A549 (cell line): ENCODE data around the gene PXYLP1. TPM values are rescaled to one million over a fixed set of nuclear protein-coding genes. Genes with fewer than 3 reads are reported as not detected.

ENCODE experiments used
- ATAC-seq, 2 experiments: fragments of 200-7000 bp in 1 of 2; fragments of >200 bp in 1 of 2; cut with Nextera tagmentation in 1 of 2; cut with Tn5 transposase in 1 of 2; 3 replicates each; pipeline versions ENCODE4 v1.8.0 to v1.9.1; 2018 to 2020; ENCODE audit warnings: mild to moderate bottlenecking in 1 of 2, moderate library complexity in 1 of 2
- CTCF ChIA-PET: fragments of 300-600 bp; sonication (Branson Sonifier 250); formaldehyde crosslinking; extraction: SDS; loops from one replicate; lab custom pipeline; 2021; ENCODE audit warnings: antibody characterized with exemption, inconsistent platforms; lab: Yijun Ruan, JAX
- POLR2A ChIA-PET: fragments of 350-600 bp; formaldehyde crosslinking; extraction: SDS; loops from one replicate; lab custom pipeline; 2021; ENCODE audit warnings: antibody characterized with exemption, inconsistent platforms; lab: Yijun Ruan, JAX
- DNase-seq, 2 experiments: peaks; one replicate each; pipeline versions ENCODE4 v3.0.0 to v3.0.0-alpha.2; 2011 to 2016; ENCODE audit warnings: low read depth in 1 of 2, low spot score in 1 of 2
- FAIRE-seq: peaks from 2 replicates; lab custom pipeline; 2011; peaks lifted over from hg19 to GRCh38; lab: Jason Lieb, UNC
- H3K27ac ChIP-seq, 2 experiments: fragments of >200 bp; sonication (Bioruptor Twin); formaldehyde crosslinking; 3 replicates each; pipeline ENCODE4 v1.5.1; 2016 to 2017
- H3K4me1 ChIP-seq: fragments of >200 bp; sonication (Bioruptor Twin); formaldehyde crosslinking; 3 replicates; pipeline ENCODE4 v1.6.1; 2016
- H3K4me2 ChIP-seq: fragments of >200 bp; sonication (Bioruptor Twin); formaldehyde crosslinking; 3 replicates; pipeline ENCODE4 v1.6.1; 2016
- H3K4me3 ChIP-seq: fragments of >200 bp; sonication (Bioruptor Twin); formaldehyde crosslinking; 3 replicates; pipeline ENCODE4 v1.5.1; 2016
- H3K9me3 ChIP-seq: fragments of >200 bp; sonication (Bioruptor Twin); formaldehyde crosslinking; 3 replicates; pipeline ENCODE4 v1.6.1; 2016
- CBX8 ChIP-seq: fragments of 200-600 bp; sonication (generic); IDR thresholded peaks from 2 replicates; pipeline ENCODE4 v1.6.1; 2016
- FOSL2 ChIP-seq, 2 experiments: fragments of 450-650 bp in 1 of 2; fragments of >200 bp in 1 of 2; sonication (Bioruptor Twin) in 1 of 2; formaldehyde crosslinking; IDR thresholded peaks; 2 replicates each; pipeline versions ENCODE4 v1.5.0 to v1.6.1; 2016 to 2020; ENCODE audit warnings: mild to moderate bottlenecking in 1 of 2, moderate library complexity in 1 of 2
- HEYL ChIP-seq: fragments of 250-450 bp; sonication (Bioruptor Pico); IDR thresholded peaks from 2 replicates; pipeline ENCODE4 v1.8.0; 2021; ENCODE audit warnings: mild to moderate bottlenecking, moderate library complexity
- HMGXB4 ChIP-seq: fragments of 250-450 bp; sonication (Bioruptor Pico); IDR thresholded peaks from 2 replicates; pipeline ENCODE4 v1.5.0; 2021; ENCODE audit warnings: mild to moderate bottlenecking, moderate library complexity, borderline replicate concordance
- HOXB5 ChIP-seq: fragments of 250-450 bp; sonication (Bioruptor Pico); IDR thresholded peaks from 2 replicates; pipeline ENCODE4 v1.5.0; 2020; ENCODE audit warnings: mild to moderate bottlenecking, moderate library complexity
- MAFK ChIP-seq: fragments of 450-650 bp; IDR thresholded peaks from 2 replicates; pipeline ENCODE4 v1.6.1; 2014; ENCODE audit not compliant: partially characterized antibody
- MAX ChIP-seq: IDR thresholded peaks from 2 replicates; pipeline ENCODE4 v1.6.1; 2012
- NR3C1 ChIP-seq: fragments of >200 bp; sonication (Bioruptor Twin); formaldehyde crosslinking; IDR thresholded peaks from 3 replicates; pipeline ENCODE4 v1.6.1; 2017
- PHF8 ChIP-seq: fragments of 200-600 bp; sonication (generic); IDR thresholded peaks from 2 replicates; pipeline ENCODE4 v1.6.1; 2016; ENCODE audit warnings: low read depth, mild to moderate bottlenecking, antibody characterized with exemption, moderate library complexity, borderline replicate concordance
- RARB ChIP-seq: fragments of 250-450 bp; sonication (Bioruptor Pico); IDR thresholded peaks from 2 replicates; pipeline ENCODE4 v1.8.0; 2021; ENCODE audit warnings: mild to moderate bottlenecking, moderate library complexity
- REST ChIP-seq: fragments of 200-600 bp; sonication (generic); IDR thresholded peaks from 2 replicates; pipeline ENCODE4 v1.6.1; 2016; ENCODE audit warnings: antibody characterized with exemption, mild to moderate bottlenecking, moderate library complexity
- RFX5 ChIP-seq: fragments of 450-650 bp; IDR thresholded peaks from 2 replicates; pipeline ENCODE4 v1.7.1; 2014; ENCODE audit warnings: antibody characterized with exemption, mild to moderate bottlenecking, moderate library complexity
- SMC3 ChIP-seq: fragments of >200 bp; sonication (Bioruptor Twin); formaldehyde crosslinking; IDR thresholded peaks from 3 replicates; pipeline ENCODE4 v1.6.1; 2018; ENCODE audit warnings: inconsistent platforms
- ZSCAN20 ChIP-seq: fragments of 250-450 bp; sonication (Bioruptor Pico); IDR thresholded peaks from 2 replicates; pipeline ENCODE4 v1.8.0; 2022; ENCODE audit warnings: mild to moderate bottlenecking, moderate library complexity
- WGBS: methylation state at CpG from one replicate; pipeline ENCODE4 v1.1.6; 2017; ENCODE audit errors: missing lambda C conversion rate; 5-methylcytosine and 5-hydroxymethylcytosine counted together
- polyA plus RNA-seq, 4 experiments: library from polyadenylated mRNA; depleted of rRNA in 3 of 4; stranded (reverse); fragments of >200 nt; fragmentation: RNase III in 1 of 4; extraction: RNeasy Plus Mini Kit Qiagen cat#74134 plus additional on column Dnase treatment in 1 of 4; gene quantifications; 2 replicates in 3 of 4; 3 replicates in 1 of 4; pipeline ENCODE4 v1.2.3, GENCODE V29; 2011 to 2017

Gene PXYLP1
- polyA plus RNA-seq, 2 of the 4 experiments (the other 2 are of a cell fraction): 8.0 to 11.7 TPM

GRCh38 chr3:141246958-141247301 lies 15.3 kb downstream of the PXYLP1 start (continued):
- TF ChIP-seq PHF8 (no peak), CBX8 (no peak)

GRCh38 chr3:141248064-141248463 lies 16.4 kb downstream of the PXYLP1 start:
- H3K4me1 ChIP-seq: no peaks in the 10 kb centered on the region
- DNase-seq (no peak), FAIRE-seq (no peak), ATAC-seq (no peak)
- POLR2A ChIA-PET: interaction anchor here (1.4 kb wide), 1 partner anchor 16 kb away, joined by 3 read pairs; the partner anchor contains the start of gene PXYLP1
- H3K9me3 ChIP-seq: no peaks in the 10 kb centered on the region
- H3K4me3 ChIP-seq: no peak overlapping the region
- no peak for TF ChIP-seq HMGXB4 (CRISPR knock-in tag)
- no peak for TF ChIP-seq RFX5
- TF ChIP-seq SMC3: no peak
- no peak for TF ChIP-seq FOSL2 (IDR thresholded peaks at IDR 0.05)
- TF ChIP-seq FOSL2 (CRISPR knock-in tag; IDR thresholded peaks at IDR 0.05): no peak
- TF ChIP-seq REST: no peak
- no peak for TF ChIP-seq HOXB5
- TF ChIP-seq MAFK: no peak
- TF ChIP-seq HEYL (CRISPR knock-in tag): no peak
- no peak for TF ChIP-seq MAX
- no peak for TF ChIP-seq NR3C1
- TF ChIP-seq RARB (CRISPR knock-in tag): no peak
- no peak for TF ChIP-seq ZSCAN20 (CRISPR knock-in tag)
- no peak overlapping the region for H3K4me2 ChIP-seq
- H3K27ac ChIP-seq: no peak overlapping the region
- 68% methylated on average over 5 of the region's 5 CpGs for WGBS
- CTCF ChIA-PET: interaction anchor here (0.6 to 2.4 kb wide), 3 partner anchors 16 to 17 kb away, joined by 3 to 12 read pairs (median 6); partner anchors contain the start of gene PXYLP1

- CTCF ChIA-PET: interaction anchor here (1.0 to 2.4 kb wide), 4 partner anchors 14 to 43 kb away, joined by 4 to 12 read pairs (median 6); partner anchors contain the start of gene PXYLP1
Observed at GRCh38 chr3:141249041-141249440, 17.4 kb downstream of the PXYLP1 start.

More at GRCh38 chr3:141249041-141249440, 17.4 kb downstream of the PXYLP1 start:
- Histone ChIP-seq H3K4me2 (no peak overlapping the region), H3K9me3 (no peaks in the 10 kb centered on the region), H3K4me1 (no peaks in the 10 kb centered on the region), H3K27ac (no peak overlapping the region), H3K4me3 (no peak overlapping the region)
- DNase-seq (no peak), ATAC-seq (no peak), FAIRE-seq (no peak)
- 90% methylated on average over 4 of the region's 4 CpGs for WGBS
- TF ChIP-seq HMGXB4 (CRISPR knock-in tag): no peak
- POLR2A ChIA-PET: interaction anchor here (1.4 kb wide), 1 partner anchor 17 kb away, joined by 3 read pairs; the partner anchor contains the start of gene PXYLP1
